NT2/D1 (cell line): ENCODE measurements around the gene ARHGAP45.

ENCODE experiments used
- SUZ12 ChIP-seq: IDR thresholded peaks from 2 replicates; pipeline ENCODE4 v1.6.1; 2011; ENCODE audit not compliant: insufficient read length, insufficient read depth; ENCODE audit errors: extremely low read depth
- YY1 ChIP-seq: IDR thresholded peaks from 2 replicates; pipeline ENCODE4 v1.6.1; 2011; ENCODE audit not compliant: insufficient read length, insufficient read depth

- TF ChIP-seq YY1 (no peak), SUZ12 (no peak)
Observed at GRCh38 chr19:1041272-1041834, 25.6 kb upstream of the ARHGAP45 start.
